Loucy (cell line): ENCODE measurements around the gene VMAC.

ENCODE experiments used
- CTCF ChIP-seq: fragments of 200-600 bp; sonication (generic); conservative IDR thresholded peaks from 2 replicates; pipeline ENCODE4 v1.5.1; 2014; ENCODE audit warnings: mild to moderate bottlenecking, antibody characterized with exemption, low read length
- EZH2phosphoT487 ChIP-seq: fragments of 200-600 bp; IDR thresholded peaks from 2 replicates; pipeline ENCODE4 v1.6.1; 2018; ENCODE audit warnings: antibody characterized with exemption, mild to moderate bottlenecking, moderate library complexity, borderline replicate concordance

DNA sequence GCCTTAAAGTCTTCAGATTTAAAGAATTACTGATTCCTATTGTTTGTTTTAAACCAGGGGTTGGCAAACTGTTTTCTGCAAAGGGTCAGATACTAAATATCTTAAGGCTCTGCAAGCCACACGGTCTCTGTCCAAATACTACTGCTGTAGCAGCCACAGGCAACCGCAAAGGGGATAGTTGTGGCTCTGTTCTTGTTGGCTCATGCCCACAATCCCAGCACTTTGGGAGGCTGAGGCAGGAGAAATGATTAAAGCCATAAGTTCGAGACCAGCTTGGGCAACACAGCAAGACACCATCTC, 50.9 kb downstream of the VMAC start:
- TF ChIP-seq CTCF (no peak), EZH2phosphoT487 (no peak)
